Naive thymus-derived CD4-positive, alpha-beta T cell (primary cell): ENCODE measurements around the gene ANKLE1. TPM values are rescaled to one million over a fixed set of nuclear protein-coding genes. Genes with fewer than 3 reads are reported as not detected.

Source experiments
- ATAC-seq: fragments of 150-1000 bp; cut with Tn5 transposase; 2 replicates; pipeline ENCODE4 v1.10.0; 2021; ENCODE audit warnings: mild to moderate bottlenecking, moderate library complexity
- CTCF ChIA-PET: fragments of 350-600 bp; sonication (Branson Sonifier 250); formaldehyde crosslinking; loops from one replicate; lab custom pipeline; 2021; ENCODE audit warnings: antibody characterized with exemption; lab: Charles Lee
- POLR2A ChIA-PET: fragments of 350-600 bp; sonication (Branson Sonifier 250); formaldehyde crosslinking; loops from one replicate; lab custom pipeline; 2021; ENCODE audit warnings: antibody characterized with exemption, inconsistent platforms; lab: Charles Lee
- DNase-seq, 9 donors: peaks; one replicate each; pipeline versions ENCODE4 v3.0.0 to v3.0.0-alpha.2; 2020 to 2022; ENCODE audit warnings: mixed read lengths in 1 of 9
- H3K27ac ChIP-seq: one replicate; pipeline ENCODE4 v1.7.0; 2013; ENCODE audit warnings: mild to moderate bottlenecking, low read depth, low read length, moderate library complexity
- H3K27me3 ChIP-seq, 2 donors: one replicate each; pipeline ENCODE4 v1.7.0; 2013; ENCODE audit warnings: low read length in 2 of 2, mild to moderate bottlenecking in 2 of 2, moderate library complexity in 2 of 2; ENCODE audit not compliant: control insufficient read depth in 2 of 2, insufficient read depth in 2 of 2
- H3K36me3 ChIP-seq, 3 experiments: 1 replicate in 2 of 3; 2 replicates in 1 of 3; pipeline ENCODE4 v1.7.0; 2013; ENCODE audit warnings: low read length in 3 of 3, mild to moderate bottlenecking in 3 of 3, moderate library complexity in 1 of 3; ENCODE audit not compliant: insufficient read depth in 3 of 3, control insufficient read depth in 2 of 3
- H3K4me1 ChIP-seq, 2 donors: one replicate each; pipeline ENCODE4 v1.7.0; 2013; ENCODE audit warnings: low read length in 2 of 2, mild to moderate bottlenecking in 2 of 2, moderate library complexity in 1 of 2; ENCODE audit not compliant: control insufficient read depth in 2 of 2, insufficient read depth in 2 of 2
- H3K4me3 ChIP-seq: 2 replicates; pipeline ENCODE4 v1.7.0; 2013; ENCODE audit warnings: mild to moderate bottlenecking, low read length
- H3K9me3 ChIP-seq, 3 experiments: 1 replicate in 2 of 3; 2 replicates in 1 of 3; pipeline ENCODE4 v1.7.0; 2013; ENCODE audit warnings: low read length in 3 of 3; ENCODE audit not compliant: control insufficient read depth in 2 of 3
- H3K27ac Mint-ChIP-seq, 9 donors: one replicate each; pipeline ENCODE4 v1.8.0; 2020 to 2022; ENCODE audit warnings: mixed read lengths in 9 of 9, mild to moderate bottlenecking in 8 of 9, moderate library complexity in 5 of 9, inconsistent platforms in 2 of 9
- H3K27me3 Mint-ChIP-seq, 5 donors: one replicate each; pipeline ENCODE4 v1.8.0; 2021 to 2022; ENCODE audit warnings: mixed read lengths in 5 of 5, mild to moderate bottlenecking in 1 of 5
- H3K36me3 Mint-ChIP-seq, 5 donors: one replicate each; pipeline ENCODE4 v1.8.0; 2020 to 2022; ENCODE audit warnings: mixed read lengths in 5 of 5, mild to moderate bottlenecking in 3 of 5, inconsistent platforms in 1 of 5
- H3K4me1 Mint-ChIP-seq, 7 donors: one replicate each; pipeline ENCODE4 v1.8.0; 2020 to 2022; ENCODE audit warnings: mixed read lengths in 7 of 7, mild to moderate bottlenecking in 3 of 7, inconsistent platforms in 1 of 7
- H3K4me3 Mint-ChIP-seq, 10 donors: one replicate each; pipeline ENCODE4 v1.8.0; 2020 to 2022; ENCODE audit warnings: mild to moderate bottlenecking in 10 of 10, mixed read lengths in 10 of 10, moderate library complexity in 6 of 10, inconsistent platforms in 2 of 10
- H3K9me3 Mint-ChIP-seq, 11 donors: one replicate each; pipeline ENCODE4 v1.8.0; 2020 to 2022; ENCODE audit warnings: mixed read lengths in 11 of 11, mild to moderate bottlenecking in 4 of 11, inconsistent platforms in 1 of 11, moderate library complexity in 1 of 11
- intact Hi-C, 2 donors: fragments of 100-400 bp; cut with micrococcal nuclease; formaldehyde crosslinking; loops; one replicate each; pipeline ENCODE4 v1.15.1; 2023
- polyA plus RNA-seq, 2 donors: library from polyadenylated mRNA; unstranded; fragments of 300-500 nt; fragmentation: Illumina TruSeq; gene quantifications; one replicate each; pipeline ENCODE4 v1.2.3, GENCODE V29; 2021
- total RNA-seq, 6 experiments: library from RNA in 5 of 6; stranded (reverse) in 5 of 6; gene quantifications; 1 replicate in 5 of 6; 2 replicates in 1 of 6; pipeline ENCODE4 v1.2.3 and lab custom pipeline; 2021 to 2026

Gene ANKLE1
- total and polyA plus RNA-seq, 7 experiments from 2014 or later: 0.29 to 5.5 (median 3.2) TPM; not detected in 1

- DNase-seq: peak in 8 of 9 donors; percentile 35 to 61 (median 50)
- Mint-ChIP-seq H3K36me3 (peaks cover 0 to 16% (median 3%) of the 10 kb centered on the region in 5 donors), H3K4me3 (peak overlapping the region; percentile 71 to 85 (median 81)), H3K4me1 (peaks cover 7 to 28% (median 15%) of the 10 kb centered on the region in 7 donors), H3K27me3 (peaks cover 0 to 12% (median 0%) of the 10 kb centered on the region in 5 donors), H3K27ac (peak overlapping the region in 7 of 9 donors; percentile 48 to 84 (median 76)), H3K9me3 (peaks cover 0 to 3% (median 0%) of the 10 kb centered on the region in 11 donors)
- no peaks in the 10 kb centered on the region for H3K9me3 ChIP-seq
- intact Hi-C loops: loop anchor here in 1 of 2 donors (1.0 to 2.0 kb wide), 5 partner anchors 9 to 36 kb away; partner anchors contain the start of genes DDA1, GTPBP3 and MRPL34
- ChIA-PET CTCF (interaction anchor here (0.6 to 1.7 kb wide), 2 partner anchors 14 to 36 kb away, joined by 3 to 4 read pairs; no protein-coding TSS in a partner anchor), POLR2A (interaction anchor here (0.7 to 6.6 kb wide), 5 partner anchors 11 to 102 kb away, joined by 3 to 36 read pairs (median 5); partner anchors contain the start of genes DDA1 and MRPL34)
- peak; percentile 79 for ATAC-seq
- H3K36me3 ChIP-seq: peaks cover 0 to 4% (median 0%) of the 10 kb centered on the region in 3 experiments
- no peaks in the 10 kb centered on the region for H3K27me3 ChIP-seq
- peak overlapping the region; percentile 71 for H3K4me3 ChIP-seq
- peak overlapping the region; percentile 84 for H3K27ac ChIP-seq
- H3K4me1 ChIP-seq: peaks cover 6 to 7% of the 10 kb centered on the region in 2 donors
Observed at GRCh38 chr19:17327654-17328516, 46.2 kb downstream of the ANKLE1 start.

- Mint-ChIP-seq H3K4me3 (peak overlapping the region; percentile 48 to 85 (median 72)), H3K9me3 (peaks cover 0 to 3% (median 0%) of the 10 kb centered on the region in 11 donors), H3K36me3 (peaks cover 0 to 17% (median 3%) of the 10 kb centered on the region in 5 donors), H3K27me3 (peaks cover 0 to 12% (median 0%) of the 10 kb centered on the region in 5 donors), H3K4me1 (peaks cover 11 to 31% (median 19%) of the 10 kb centered on the region in 7 donors), H3K27ac (peak overlapping the region in 3 of 9 donors; percentile 39 to 74 (median 52))
- Histone ChIP-seq H3K4me3 (peak overlapping the region; percentile 71), H3K4me1 (peaks cover 6 to 9% of the 10 kb centered on the region in 2 donors), H3K9me3 (no peaks in the 10 kb centered on the region), H3K36me3 (peaks cover 0 to 4% (median 0%) of the 10 kb centered on the region in 3 experiments), H3K27ac (peak overlapping the region; percentile 84), H3K27me3 (no peaks in the 10 kb centered on the region)
- ATAC-seq (peak; percentile 38), DNase-seq (peak in 5 of 9 donors; percentile 37 to 50 (median 43))
- CTCF ChIA-PET: interaction anchor here (0.6 kb wide), 1 partner anchor 14 kb away, joined by 4 read pairs; no protein-coding TSS in a partner anchor
- intact Hi-C loops: loop anchor here in 1 of 2 donors (1.0 to 2.0 kb wide), 5 partner anchors 9 to 36 kb away; partner anchors contain the start of genes DDA1, GTPBP3 and MRPL34
- POLR2A ChIA-PET: interaction anchor here (0.6 to 1.9 kb wide), 6 partner anchors 20 to 102 kb away, joined by 3 to 17 read pairs (median 4); partner anchors contain the start of genes DDA1 and MRPL34
Observed at GRCh38 chr19:17328517-17329365, 47.0 kb downstream of the ANKLE1 start.

- peaks cover 0 to 4% (median 0%) of the 10 kb centered on the region in 3 experiments for H3K36me3 ChIP-seq
- peak overlapping the region; percentile 18 to 85 (median 68) for H3K4me3 Mint-ChIP-seq
- H3K4me1 ChIP-seq: peaks cover 11 to 13% of the 10 kb centered on the region in 2 donors
- no peak for DNase-seq
- H3K27me3 ChIP-seq: no peaks in the 10 kb centered on the region
- H3K9me3 ChIP-seq: no peaks in the 10 kb centered on the region
- H3K9me3 Mint-ChIP-seq: peaks cover 0 to 3% (median 0%) of the 10 kb centered on the region in 11 donors
- intact Hi-C loops: loop anchor here in 1 of 2 donors (2.0 kb wide), 1 partner anchor 17 kb away; no protein-coding TSS in a partner anchor
- POLR2A ChIA-PET: interaction anchor here (0.5 to 1.9 kb wide), 7 partner anchors 10 to 420 kb away, joined by 3 to 17 read pairs (median 3); partner anchors contain the start of genes DDA1 and MRPL34
- H3K36me3 Mint-ChIP-seq: peaks cover 0 to 20% (median 3%) of the 10 kb centered on the region in 5 donors
- peak overlapping the region; percentile 84 for H3K27ac ChIP-seq
- H3K4me3 ChIP-seq: peak overlapping the region; percentile 33
- peaks cover 17 to 36% (median 22%) of the 10 kb centered on the region in 7 donors for H3K4me1 Mint-ChIP-seq
- peak overlapping the region in 2 of 9 donors; percentile 12 to 19 for H3K27ac Mint-ChIP-seq
- ATAC-seq: no peak
- CTCF ChIA-PET: interaction anchor here (0.6 kb wide), 1 partner anchor 132 kb away, joined by 3 read pairs; no protein-coding TSS in a partner anchor
- H3K27me3 Mint-ChIP-seq: peaks cover 0 to 12% (median 0%) of the 10 kb centered on the region in 5 donors
Observed at GRCh38 chr19:17329366-17330261, 47.9 kb downstream of the ANKLE1 start.

- Histone ChIP-seq H3K36me3 (peaks cover 0 to 4% (median 0%) of the 10 kb centered on the region in 3 experiments), H3K9me3 (no peaks in the 10 kb centered on the region), H3K4me3 (no peak overlapping the region), H3K4me1 (peaks cover 17 to 18% of the 10 kb centered on the region in 2 donors), H3K27ac (no peak overlapping the region), H3K27me3 (no peaks in the 10 kb centered on the region)
- Mint-ChIP-seq H3K4me3 (peak overlapping the region; percentile 39 to 85 (median 65)), H3K27ac (peak overlapping the region in 4 of 9 donors; percentile 12 to 38 (median 28)), H3K4me1 (peaks cover 21 to 45% (median 28%) of the 10 kb centered on the region in 7 donors), H3K36me3 (peaks cover 0 to 20% (median 3%) of the 10 kb centered on the region in 5 donors), H3K9me3 (peaks cover 0 to 3% (median 0%) of the 10 kb centered on the region in 11 donors), H3K27me3 (peaks cover 0 to 12% (median 0%) of the 10 kb centered on the region in 5 donors)
- no peak for DNase-seq
- no peak for ATAC-seq
- CTCF ChIA-PET: interaction anchor here (0.6 kb wide), 1 partner anchor 132 kb away, joined by 3 read pairs; no protein-coding TSS in a partner anchor
- POLR2A ChIA-PET: interaction anchor here (0.5 to 1.9 kb wide), 4 partner anchors 9 to 419 kb away, joined by 3 to 6 read pairs (median 3); partner anchors contain the start of gene DDA1
- intact Hi-C loops: no loop called here
Observed at GRCh38 chr19:17330262-17331044, 48.8 kb downstream of the ANKLE1 start.
